ENCODE measurements around the gene GPT2. TPM values are rescaled to one million over a fixed set of nuclear protein-coding genes. Genes with fewer than 3 reads are reported as not detected.
A peak's percentile ranks its signal among the peaks of the same experiment; 100 is the strongest.
"Not testable (repeated sequence)": the region's sequence is repeated elsewhere in the genome, so short reads cannot be mapped to it uniquely, and the experiment has no call there.

Gene GPT2
- total RNA-seq, 1 experiment from 2014 or later = 13.7 TPM

- no peak for DNase-seq (ENCODE audit: low read depth)
Measured at GRCh38 chr16:46920402-46921068, 36.4 kb downstream of the GPT2 start.

- no peak for DNase-seq (ENCODE audit: low read depth)
Measured at GRCh38 chr16:46922239-46922638, 38.1 kb downstream of the GPT2 start.

GRCh38 chr16:46923513-46924295 is 39.5 kb downstream of the GPT2 start:
- no peak for DNase-seq (ENCODE audit: low read depth)

- no peak for DNase-seq (ENCODE audit: low read depth)
Measured at GRCh38 chr16:46924402-46924801, 40.2 kb downstream of the GPT2 start.

GRCh38 chr16:46926470-46927225 is 42.5 kb downstream of the GPT2 start:
- no peak for DNase-seq (ENCODE audit: low read depth)

- DNase-seq (ENCODE audit: low read depth) = no peak
Measured at GRCh38 chr16:46927273-46927672, 43.1 kb downstream of the GPT2 start.

DNA sequence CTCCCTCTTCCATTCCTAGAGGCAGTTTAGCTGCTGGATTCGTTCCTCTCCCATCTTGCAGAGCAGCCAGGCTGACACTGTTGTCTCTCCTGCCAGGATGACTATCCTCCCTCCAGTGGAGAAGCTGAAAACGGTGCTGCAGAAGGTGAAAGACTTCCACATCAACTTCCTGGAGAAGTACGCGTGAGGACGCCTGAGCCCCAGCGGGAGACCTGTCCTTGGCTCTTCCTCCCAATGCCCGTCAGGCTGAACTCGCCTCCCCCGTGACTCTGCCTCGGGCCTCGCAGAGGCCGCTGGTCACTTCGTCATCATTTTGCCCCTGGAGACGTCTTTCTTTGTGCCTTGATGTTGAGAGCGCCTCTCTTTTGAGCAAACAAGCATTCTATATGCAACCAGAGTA is 44.6 kb downstream of the GPT2 start:
- no peak for DNase-seq (ENCODE audit: low read depth)

DNA sequence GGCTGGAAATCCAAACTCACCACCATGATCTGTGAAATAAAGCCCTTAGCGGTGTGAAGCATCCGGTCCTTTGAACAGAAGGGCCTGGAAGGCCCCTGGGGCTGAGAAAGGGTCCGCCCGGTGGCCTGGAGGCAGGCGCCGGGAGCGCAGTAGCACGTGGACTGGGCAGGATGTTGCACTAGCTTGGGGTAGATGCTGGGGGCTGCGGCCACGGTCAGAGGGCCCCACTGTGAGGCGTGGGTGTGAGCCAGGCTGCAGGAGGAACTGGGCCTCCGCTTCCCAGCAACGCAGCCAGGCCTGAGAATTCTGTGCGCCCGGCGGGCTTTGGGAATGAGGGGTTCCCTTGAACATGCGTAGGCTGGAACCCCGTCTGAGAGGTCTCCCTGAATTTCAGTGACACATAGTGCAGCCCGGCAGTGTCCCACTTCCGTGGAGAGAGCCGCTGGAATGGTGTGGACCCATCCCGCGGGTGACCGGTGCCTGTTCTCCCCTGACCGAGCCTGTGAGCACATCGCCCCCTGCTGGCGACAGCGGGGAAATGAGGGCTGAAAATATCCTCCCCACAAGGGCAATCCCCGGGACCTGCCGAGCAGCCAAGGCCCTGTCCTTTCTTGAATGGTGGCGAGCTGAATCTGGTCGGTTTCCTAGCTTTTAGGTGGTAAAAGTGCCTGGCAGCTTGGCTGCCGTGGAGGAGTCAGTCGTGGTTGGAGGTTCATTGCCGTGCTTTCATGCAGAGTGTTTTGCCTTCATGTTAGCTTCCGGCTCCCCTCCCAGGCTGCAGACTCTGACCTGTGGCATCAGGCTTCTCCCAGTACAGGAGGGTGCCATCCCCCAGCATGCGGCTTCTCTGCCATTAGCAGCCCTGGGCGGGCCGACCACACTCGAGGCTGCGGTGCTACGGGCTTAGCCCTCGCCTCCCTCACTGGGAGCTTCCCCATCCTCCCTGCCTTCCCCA is 45.5 kb downstream of the GPT2 start:
- DNase-seq (ENCODE audit: low read depth) = peak; percentile 48

- DNase-seq (ENCODE audit: low read depth) = no peak
Measured at GRCh38 chr16:46930861-46931260, 46.7 kb downstream of the GPT2 start.

- DNase-seq (ENCODE audit: low read depth) = no peak
Measured at GRCh38 chr16:46932802-46933201, 48.6 kb downstream of the GPT2 start.

- no peak for DNase-seq (ENCODE audit: low read depth)
Measured at GRCh38 chr16:46937536-46937935, 53.4 kb downstream of the GPT2 start.

DNA sequence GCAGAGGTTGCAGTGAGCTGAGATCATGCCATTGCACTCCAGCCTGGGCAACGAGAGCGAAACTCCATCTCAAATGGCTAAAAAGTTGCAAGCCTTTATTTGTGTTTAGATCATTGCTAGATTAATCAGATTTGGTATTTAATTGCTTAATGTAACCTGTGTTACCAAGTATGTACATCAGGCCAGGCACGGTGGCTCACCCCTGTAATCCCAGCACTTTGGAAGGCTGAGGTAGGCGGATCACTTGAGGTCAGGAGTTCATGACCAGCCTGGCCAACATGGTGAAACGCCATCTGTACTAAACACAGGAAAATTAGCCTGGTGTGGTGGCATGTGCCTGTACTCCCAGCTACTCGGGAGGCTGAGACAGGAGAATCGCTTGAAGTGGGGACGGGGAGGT is 60.6 kb downstream of the GPT2 start:
- not testable (repeated sequence) for DNase-seq (ENCODE audit: low read depth)

GRCh38 chr16:46947900-46948547 is 63.9 kb downstream of the GPT2 start:
- peak; percentile 23 for DNase-seq (ENCODE audit: low read depth)

- no peak for DNase-seq (ENCODE audit: low read depth)
Measured at GRCh38 chr16:46948548-46949166, 64.5 kb downstream of the GPT2 start.

- no peak for DNase-seq (ENCODE audit: low read depth)
Measured at GRCh38 chr16:46949241-46949892, 65.2 kb downstream of the GPT2 start.

GRCh38 chr16:46950009-46950408 is 65.8 kb downstream of the GPT2 start:
- no peak for DNase-seq (ENCODE audit: low read depth)

- DNase-seq (ENCODE audit: low read depth) = no peak
Measured at GRCh38 chr16:46954562-46954961, 70.4 kb downstream of the GPT2 start.

DNA sequence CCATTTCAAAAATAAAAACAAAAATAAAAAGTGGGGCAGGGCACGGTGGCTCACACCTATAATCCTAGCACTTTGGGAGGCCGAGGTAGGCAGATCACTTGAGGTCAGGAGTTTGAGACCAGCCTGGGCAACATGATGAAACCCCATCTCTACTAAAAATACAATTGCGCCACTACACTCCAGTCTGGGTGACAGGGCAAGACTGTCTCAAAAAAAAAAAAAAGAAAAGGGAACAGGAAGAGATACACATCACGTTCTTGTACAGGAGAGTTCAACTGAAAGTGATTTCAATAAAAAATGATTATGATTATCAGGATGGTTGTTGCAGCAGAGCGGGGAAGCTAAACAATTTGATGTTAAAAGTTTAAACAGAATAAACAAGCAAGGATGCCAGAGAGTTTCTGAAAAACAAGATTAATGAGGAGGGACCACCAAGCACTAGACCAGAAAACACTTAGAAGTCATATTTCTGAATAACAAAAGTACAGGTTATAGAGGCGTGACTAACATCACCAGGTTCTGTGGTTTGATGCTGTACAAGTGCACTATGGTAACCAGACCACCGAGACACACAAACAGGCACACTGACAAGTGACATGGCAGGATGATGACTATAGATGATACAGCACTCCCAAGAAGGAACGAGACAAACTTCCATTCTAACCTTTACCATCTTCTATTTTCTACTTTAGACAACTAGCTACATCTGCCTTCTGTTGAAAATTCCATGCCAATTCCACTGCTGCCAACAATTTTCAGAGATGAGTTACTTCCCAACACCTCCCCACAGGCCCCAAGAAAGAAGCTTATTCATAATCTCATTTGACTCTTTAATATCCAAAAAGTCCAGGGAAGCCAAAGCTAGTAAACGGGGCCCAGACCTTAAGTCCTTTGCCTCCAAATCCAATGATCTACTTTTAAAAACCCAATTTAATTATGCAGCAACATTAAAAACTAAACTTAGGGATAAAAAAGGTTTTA is 77.5 kb downstream of the GPT2 start:
- no peak for DNase-seq (ENCODE audit: low read depth)

DNA sequence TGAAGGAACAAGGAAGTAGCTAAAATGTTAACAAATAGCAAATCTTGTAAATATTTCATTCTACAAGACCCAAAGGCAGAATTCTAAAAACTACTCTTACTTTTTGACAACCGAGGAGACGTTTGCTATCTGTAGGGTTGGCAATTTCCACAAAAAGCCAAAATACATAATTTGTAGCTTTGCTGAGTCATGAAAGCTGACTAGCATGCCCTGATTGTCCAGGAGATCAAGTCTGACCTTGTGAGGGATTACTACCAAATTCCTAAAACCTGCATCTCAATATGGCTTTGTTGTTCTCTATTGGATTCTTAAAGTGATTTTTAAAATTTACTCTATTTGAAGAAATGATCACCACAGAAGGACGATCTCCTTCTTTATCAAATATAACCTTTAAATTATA is 78.5 kb downstream of the GPT2 start:
- no peak for DNase-seq (ENCODE audit: low read depth)
